Measurements from ENCODE around the gene RPL18. TPM values are rescaled to one million over a fixed set of nuclear protein-coding genes. Genes with fewer than 3 reads are reported as not detected.

RPL18 gene
- total and polyA plus RNA-seq, 9 of the 15 experiments (the other 6 are each of a cell fraction or from before 2014, with no cell fraction given) = 312 to 2,635 (median 1,653) TPM

DNA sequence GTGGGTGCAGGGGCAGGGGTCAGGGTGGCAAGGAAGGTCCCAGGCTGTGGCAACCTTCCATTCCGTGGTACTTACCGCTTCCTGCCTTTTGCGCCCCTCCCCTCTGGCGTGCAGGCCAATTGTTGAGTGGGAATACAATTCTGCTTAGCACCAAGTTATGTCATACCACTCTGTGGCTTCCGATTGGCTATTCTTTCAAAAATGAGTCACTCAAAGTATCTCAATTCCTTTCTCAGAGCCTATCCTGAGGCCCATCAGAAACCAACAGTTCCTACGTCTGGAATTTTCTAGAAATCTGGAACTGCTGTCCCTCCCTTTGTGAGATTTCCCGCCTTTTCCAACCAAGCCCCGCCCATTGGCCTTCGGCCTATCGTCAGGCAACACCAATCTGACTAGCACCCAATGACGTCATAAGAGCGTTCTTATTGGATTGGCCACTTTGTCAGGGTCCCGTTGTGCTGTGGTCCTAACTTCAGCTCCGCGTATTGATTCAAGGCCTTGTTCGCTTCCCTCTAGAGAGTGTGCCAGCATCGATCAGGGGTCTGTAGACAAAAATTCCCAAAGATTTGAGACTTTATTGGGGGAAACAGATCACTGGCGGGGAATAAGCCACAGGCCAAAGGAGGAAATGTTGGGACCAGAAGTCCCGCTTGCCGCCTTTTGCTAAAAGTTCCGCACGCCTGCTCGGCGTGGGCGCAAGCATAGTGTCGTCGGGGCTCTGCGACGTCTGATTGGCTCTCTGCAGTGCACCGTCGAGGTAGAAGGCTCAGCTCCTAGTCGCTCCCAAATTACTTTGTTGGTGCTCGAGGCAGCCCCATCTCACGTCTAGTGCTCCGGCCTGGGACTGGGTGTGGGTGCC is 42.1 kb upstream of the RPL18 start (continued):
- TF ChIP-seq MTA1 (IDR thresholded peaks at IDR 0.05; ENCODE audit: borderline replicate concordance) = 0 out of 2 replicates have a peak, but pooled peaks have one; percentile 64
- no peak for TF ChIP-seq KAT7 (CRISPR knock-in tag; IDR thresholded peaks at IDR 0.05; ENCODE audit: borderline replicate concordance)
- TF ChIP-seq, protein P1, sequence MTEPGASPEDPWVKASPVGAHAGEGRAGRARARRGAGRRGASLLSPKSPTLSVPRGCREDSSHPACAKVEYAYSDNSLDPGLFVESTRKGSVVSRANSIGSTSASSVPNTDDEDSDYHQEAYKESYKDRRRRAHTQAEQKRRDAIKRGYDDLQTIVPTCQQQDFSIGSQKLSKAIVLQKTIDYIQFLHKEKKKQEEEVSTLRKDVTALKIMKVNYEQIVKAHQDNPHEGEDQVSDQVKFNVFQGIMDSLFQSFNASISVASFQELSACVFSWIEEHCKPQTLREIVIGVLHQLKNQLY (CRISPR knock-in tag; conservative IDR thresholded peaks at IDR 0.05) = no peak
- no peak for TF ChIP-seq TRIM24 (IDR thresholded peaks at IDR 0.05)
- TF ChIP-seq, protein P2, sequence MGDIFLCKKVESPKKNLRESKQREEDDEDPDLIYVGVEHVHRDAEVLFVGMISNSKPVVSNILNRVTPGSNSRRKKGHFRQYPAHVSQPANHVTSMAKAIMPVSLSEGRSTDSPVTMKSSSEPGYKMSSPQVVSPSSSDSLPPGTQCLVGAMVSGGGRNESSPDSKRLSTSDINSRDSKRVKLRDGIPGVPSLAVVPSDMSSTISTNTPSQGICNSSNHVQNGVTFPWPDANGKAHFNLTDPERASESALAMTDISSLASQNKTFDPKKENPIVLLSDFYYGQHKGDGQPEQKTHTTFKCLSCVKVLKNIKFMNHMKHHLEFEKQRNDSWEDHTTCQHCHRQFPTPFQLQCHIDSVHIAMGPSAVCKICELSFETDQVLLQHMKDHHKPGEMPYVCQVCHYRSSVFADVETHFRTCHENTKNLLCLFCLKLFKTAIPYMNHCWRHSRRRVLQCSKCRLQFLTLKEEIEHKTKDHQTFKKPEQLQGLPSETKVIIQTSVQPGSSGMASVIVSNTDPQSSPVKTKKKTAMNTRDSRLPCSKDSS (IDR thresholded peaks at IDR 0.05; ENCODE audit: low read depth, partially characterized antibody) = no peak
- TF ChIP-seq, protein P3, sequence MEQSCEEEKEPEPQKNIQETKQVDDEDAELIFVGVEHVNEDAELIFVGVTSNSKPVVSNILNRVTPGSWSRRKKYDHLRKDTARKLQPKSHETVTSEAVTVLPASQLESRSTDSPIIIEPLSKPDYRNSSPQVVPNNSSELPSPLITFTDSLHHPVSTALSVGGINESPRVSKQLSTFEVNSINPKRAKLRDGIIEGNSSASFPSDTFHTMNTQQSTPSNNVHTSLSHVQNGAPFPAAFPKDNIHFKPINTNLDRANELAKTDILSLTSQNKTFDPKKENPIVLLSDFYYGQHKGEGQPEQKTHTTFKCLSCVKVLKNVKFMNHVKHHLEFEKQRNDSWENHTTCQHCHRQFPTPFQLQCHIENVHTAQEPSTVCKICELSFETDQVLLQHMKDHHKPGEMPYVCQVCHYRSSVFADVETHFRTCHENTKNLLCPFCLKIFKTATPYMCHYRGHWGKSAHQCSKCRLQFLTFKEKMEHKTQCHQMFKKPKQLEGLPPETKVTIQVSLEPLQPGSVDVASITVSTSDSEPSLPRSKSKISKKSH (CRISPR knock-in tag; IDR thresholded peaks at IDR 0.05) = no peak
- TF ChIP-seq, protein P4, sequence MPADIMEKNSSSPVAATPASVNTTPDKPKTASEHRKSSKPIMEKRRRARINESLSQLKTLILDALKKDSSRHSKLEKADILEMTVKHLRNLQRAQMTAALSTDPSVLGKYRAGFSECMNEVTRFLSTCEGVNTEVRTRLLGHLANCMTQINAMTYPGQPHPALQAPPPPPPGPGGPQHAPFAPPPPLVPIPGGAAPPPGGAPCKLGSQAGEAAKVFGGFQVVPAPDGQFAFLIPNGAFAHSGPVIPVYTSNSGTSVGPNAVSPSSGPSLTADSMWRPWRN (IDR thresholded peaks at IDR 0.05; ENCODE audit: low read depth) = 0 out of 2 replicates have a peak, but pooled peaks have one; percentile 33
- no peak for TF ChIP-seq SETDB1 (IDR thresholded peaks at IDR 0.05; ENCODE audit: low read length)
- TF ChIP-seq GATAD2A (IDR thresholded peaks at IDR 0.05) = no peak
- TF ChIP-seq KDM2B (CRISPR knock-in tag; IDR thresholded peaks at IDR 0.05) = no peak
- no peak for TF ChIP-seq TCF7 (IDR thresholded peaks at IDR 0.05; ENCODE audit: borderline replicate concordance)
- TF ChIP-seq EWSR1 (IDR thresholded peaks at IDR 0.05; ENCODE audit: borderline replicate concordance, low read depth, partially characterized antibody) = no peak
- no peak for TF ChIP-seq EZH2 (IDR thresholded peaks at IDR 0.05; ENCODE audit: borderline replicate concordance, low read depth, low read length)
- TF ChIP-seq ARID1B (IDR thresholded peaks at IDR 0.05) = no peak
- TF ChIP-seq CCNT2 (IDR thresholded peaks at IDR 0.05; ENCODE audit: borderline replicate concordance, extremely low read depth, insufficient read length, low read depth, low read length) = no peak
- TF ChIP-seq, protein P5, sequence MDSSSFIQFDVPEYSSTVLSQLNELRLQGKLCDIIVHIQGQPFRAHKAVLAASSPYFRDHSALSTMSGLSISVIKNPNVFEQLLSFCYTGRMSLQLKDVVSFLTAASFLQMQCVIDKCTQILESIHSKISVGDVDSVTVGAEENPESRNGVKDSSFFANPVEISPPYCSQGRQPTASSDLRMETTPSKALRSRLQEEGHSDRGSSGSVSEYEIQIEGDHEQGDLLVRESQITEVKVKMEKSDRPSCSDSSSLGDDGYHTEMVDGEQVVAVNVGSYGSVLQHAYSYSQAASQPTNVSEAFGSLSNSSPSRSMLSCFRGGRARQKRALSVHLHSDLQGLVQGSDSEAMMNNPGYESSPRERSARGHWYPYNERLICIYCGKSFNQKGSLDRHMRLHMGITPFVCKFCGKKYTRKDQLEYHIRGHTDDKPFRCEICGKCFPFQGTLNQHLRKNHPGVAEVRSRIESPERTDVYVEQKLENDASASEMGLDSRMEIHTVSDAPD (CRISPR knock-in tag; IDR thresholded peaks at IDR 0.05) = no peak
- no peak for TF ChIP-seq ZFP36 (IDR thresholded peaks at IDR 0.05; ENCODE audit: low read depth, low read length, partially characterized antibody)
- no peak for TF ChIP-seq ZNF445 (CRISPR knock-in tag; IDR thresholded peaks at IDR 0.05; ENCODE audit: low read depth)
- no peak for TF ChIP-seq ZNF143 (CRISPR knock-in tag; IDR thresholded peaks at IDR 0.05)
- no peak for TF ChIP-seq ZEB2 (IDR thresholded peaks at IDR 0.05)
- TF ChIP-seq CREBBP (IDR thresholded peaks at IDR 0.05; ENCODE audit: low read depth, low read length) = no peak
- TF ChIP-seq MED1 (CRISPR knock-in tag; IDR thresholded peaks at IDR 0.05; ENCODE audit: borderline replicate concordance) = no peak
- TF ChIP-seq TFAM (CRISPR knock-in tag; conservative IDR thresholded peaks at IDR 0.05) = no peak
- TF ChIP-seq YBX1 (IDR thresholded peaks at IDR 0.05) = no peak

Measured in K562 (cell line).